ENCODE data around the gene GEMIN5. TPM values are rescaled to one million over a fixed set of nuclear protein-coding genes. Genes with fewer than 3 reads are reported as not detected.

GEMIN5 gene
- total RNA-seq, 1 donor: 23.3 TPM

- TF ChIP-seq CTCF (IDR thresholded peaks at IDR 0.05; ENCODE audit: insufficient read depth, low read depth, low read length): no peak
- H3K4me3 ChIP-seq (ENCODE audit: low read depth, low read length): no peak overlapping the region
- no peak for DNase-seq (ENCODE audit: low read depth)
These were observed 66.3 kb downstream of the GEMIN5 start for GRCh38 chr5:154871734-154872133.

DNA sequence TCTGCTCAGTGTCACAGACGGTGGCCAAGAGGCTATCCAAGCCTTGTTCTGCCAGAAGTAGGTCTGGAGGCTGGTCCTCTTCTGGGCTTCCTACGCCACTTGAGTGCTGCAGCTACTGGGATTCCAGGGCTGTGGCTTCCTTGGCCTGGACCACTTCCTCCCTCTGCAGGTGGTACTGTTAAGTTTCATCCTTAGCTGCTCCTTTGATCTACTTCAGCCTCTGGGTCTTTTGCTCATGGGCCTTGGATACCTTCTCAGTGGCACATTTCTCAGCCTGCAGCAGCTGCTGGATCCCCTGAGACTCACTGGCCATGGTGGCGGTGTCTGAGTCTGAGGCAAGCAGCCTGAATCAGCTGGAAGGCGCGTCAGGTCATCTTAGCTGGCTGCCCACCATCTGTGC lies 69.3 kb downstream of the GEMIN5 start:
- H3K4me3 ChIP-seq (ENCODE audit: low read depth, low read length): no peak overlapping the region
- DNase-seq (ENCODE audit: low read depth): peak; percentile 41
- TF ChIP-seq CTCF (IDR thresholded peaks at IDR 0.05; ENCODE audit: insufficient read depth, low read depth, low read length): peak; percentile 40

DNA sequence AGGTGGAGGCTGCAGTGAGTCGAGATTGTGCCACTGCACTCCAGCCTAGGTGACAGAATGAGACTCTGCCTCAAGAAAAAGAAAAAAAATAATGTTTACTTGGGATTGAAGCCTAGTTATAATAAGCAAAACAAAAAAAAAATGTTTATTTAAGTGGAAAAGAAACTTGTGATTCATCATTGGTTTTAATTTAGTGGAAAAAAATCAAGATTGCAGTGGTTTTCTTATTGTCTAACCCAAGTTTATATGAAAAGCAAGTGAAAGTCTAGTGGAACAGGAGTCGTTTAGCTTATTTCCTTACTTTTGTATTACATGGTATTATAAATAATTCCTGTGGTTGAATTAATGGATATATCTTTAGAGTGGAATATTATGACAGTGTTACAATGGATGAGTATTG lies 71.2 kb downstream of the GEMIN5 start:
- TF ChIP-seq CTCF (IDR thresholded peaks at IDR 0.05; ENCODE audit: insufficient read depth, low read depth, low read length): no peak
- H3K4me3 ChIP-seq (ENCODE audit: low read depth, low read length): no peak overlapping the region
- DNase-seq (ENCODE audit: low read depth): no peak

GRCh38 chr5:154865466-154866184 lies 72.4 kb downstream of the GEMIN5 start:
- no peak overlapping the region for H3K4me3 ChIP-seq (ENCODE audit: low read depth, low read length)
- no peak for TF ChIP-seq CTCF (IDR thresholded peaks at IDR 0.05; ENCODE audit: insufficient read depth, low read depth, low read length)
- peak; percentile 52 for DNase-seq (ENCODE audit: low read depth)

DNA sequence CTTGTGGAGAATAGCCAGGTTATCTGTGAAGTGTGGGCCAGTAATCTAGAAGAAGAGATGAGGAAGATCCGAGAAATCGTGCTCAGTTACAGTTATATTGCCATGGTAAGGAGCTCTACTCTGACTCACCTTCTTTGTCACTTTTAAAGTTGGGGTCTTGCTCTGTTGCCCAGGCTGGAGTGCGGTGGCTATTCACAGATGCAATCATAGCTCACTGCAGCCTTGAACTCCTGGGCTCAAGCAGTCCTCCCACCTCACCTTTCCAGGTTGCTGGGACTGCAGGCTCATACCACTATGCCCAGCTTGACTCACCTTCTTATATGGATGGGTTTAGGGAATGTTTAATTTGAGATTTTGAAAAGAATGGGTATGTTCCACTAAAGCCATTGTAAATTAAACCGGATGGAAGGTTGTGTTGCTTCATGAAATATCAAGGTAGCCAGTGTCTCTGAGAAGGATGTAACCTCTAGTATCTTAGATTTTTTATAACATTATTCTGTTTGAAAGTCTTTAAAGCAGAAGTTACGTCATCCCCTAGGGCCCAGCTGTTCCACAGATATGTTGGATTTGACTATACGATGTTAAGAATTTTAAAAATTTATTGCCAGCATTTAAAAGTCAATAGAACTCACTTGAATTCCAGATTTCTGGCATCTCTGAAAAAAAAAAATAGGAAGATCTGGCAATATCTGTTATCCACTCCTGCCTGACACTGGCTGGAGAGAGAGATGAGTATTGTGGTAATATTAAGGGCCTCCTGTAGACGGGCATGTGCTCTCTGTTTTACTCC lies 74.5 kb downstream of the GEMIN5 start:
- H3K4me3 ChIP-seq (ENCODE audit: low read depth, low read length): no peak overlapping the region
- DNase-seq (ENCODE audit: low read depth): peak; percentile 49
- TF ChIP-seq CTCF (IDR thresholded peaks at IDR 0.05; ENCODE audit: insufficient read depth, low read depth, low read length): no peak

DNA sequence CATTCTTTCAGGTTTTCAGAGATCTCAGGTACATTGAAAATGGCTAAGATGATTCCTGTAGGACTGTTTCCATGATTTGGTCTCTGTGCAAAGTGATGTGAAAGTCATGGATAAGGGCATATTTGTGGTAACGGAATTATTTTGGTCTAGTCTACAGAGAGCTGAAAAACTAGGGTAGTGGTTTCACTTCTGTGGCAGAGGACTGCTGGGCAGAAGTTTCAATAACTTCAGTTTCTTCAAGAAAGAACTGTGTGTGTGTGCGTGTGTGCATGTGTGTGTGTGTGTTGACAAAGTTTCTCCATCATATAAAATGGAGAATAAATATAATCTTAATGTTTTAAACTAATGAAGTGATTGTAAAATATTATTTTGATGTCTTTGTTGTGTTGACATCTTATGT lies 75.2 kb downstream of the GEMIN5 start:
- TF ChIP-seq CTCF (IDR thresholded peaks at IDR 0.05; ENCODE audit: insufficient read depth, low read depth, low read length): no peak
- H3K4me3 ChIP-seq (ENCODE audit: low read depth, low read length): no peak overlapping the region
- DNase-seq (ENCODE audit: low read depth): peak; percentile 33

All from fibroblast of villous mesenchyme (primary cell).